Islet precursor cell (in vitro differentiated cells): Measurements from ENCODE around the gene PPIP5K2.
"Not testable (repeated sequence)": the region's sequence is repeated elsewhere in the genome, so short reads cannot be mapped to it uniquely, and the experiment has no call there.

Source experiments
- DNase-seq: peaks from one replicate; pipeline ENCODE4 v3.0.0-alpha.2; 2018

Gene PPIP5K2

DNA sequence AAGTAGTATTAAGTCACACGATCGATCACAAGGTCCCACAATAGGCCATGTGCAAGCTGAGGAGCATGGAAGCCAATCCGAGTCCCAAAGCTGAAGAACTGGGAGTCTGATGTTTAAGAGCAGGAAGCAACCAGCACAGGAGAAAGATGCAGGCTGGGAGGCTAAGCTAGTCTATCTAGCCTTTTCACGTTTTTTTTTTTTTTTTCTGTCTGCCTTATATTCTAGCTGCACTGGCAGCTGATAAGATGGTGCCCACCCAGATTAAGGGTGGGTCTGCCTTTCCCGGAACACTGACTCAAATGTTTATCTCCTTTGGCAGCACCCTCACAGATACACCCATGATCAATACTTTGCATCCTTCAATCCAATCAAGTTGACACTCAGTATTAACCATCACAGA is 6.5 kb downstream of the PPIP5K2 start:
- no peak for DNase-seq

DNA sequence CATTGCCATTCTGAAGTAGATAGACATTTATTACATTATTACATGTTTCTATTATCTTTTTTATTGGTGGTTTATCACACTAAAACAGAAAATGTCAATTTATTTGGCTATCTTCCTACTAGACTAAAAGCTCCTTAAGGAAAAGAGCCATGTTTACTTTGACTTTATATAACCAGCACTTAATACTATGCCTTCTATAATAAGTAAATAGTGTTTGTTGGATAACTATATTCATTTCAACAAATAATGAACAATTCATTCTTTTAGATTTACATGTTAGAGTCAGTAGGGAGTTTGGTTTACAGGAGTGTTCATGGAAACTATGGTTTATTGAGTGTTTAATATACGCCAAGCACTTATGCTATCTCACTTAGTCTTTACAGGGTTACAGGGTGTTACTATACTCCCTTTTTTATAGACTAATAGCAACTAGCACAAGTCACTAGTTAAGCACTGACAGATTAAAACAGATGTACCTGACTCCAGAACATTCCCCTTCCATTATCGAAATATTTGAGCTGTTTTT is 7.3 kb downstream of the PPIP5K2 start:
- DNase-seq: no peak

DNA sequence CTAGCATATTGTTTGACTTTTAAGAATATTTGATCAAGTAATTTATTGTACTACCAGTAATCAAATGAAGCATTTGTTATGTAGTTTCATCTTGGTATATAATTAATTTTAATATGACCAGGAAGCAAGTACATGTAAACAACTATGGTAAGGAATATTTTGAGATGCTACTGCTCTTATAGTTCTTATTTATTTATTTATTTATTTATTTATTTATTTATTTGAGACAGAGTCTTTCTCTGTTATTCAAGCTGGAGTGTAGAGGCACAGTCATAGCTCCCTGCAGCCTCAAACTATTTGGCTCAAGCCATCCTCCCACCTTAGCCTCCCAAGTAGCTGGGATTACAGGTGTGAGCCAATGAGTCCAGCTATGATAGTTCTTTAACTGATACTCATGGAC is 8.1 kb downstream of the PPIP5K2 start:
- DNase-seq: no peak

DNA sequence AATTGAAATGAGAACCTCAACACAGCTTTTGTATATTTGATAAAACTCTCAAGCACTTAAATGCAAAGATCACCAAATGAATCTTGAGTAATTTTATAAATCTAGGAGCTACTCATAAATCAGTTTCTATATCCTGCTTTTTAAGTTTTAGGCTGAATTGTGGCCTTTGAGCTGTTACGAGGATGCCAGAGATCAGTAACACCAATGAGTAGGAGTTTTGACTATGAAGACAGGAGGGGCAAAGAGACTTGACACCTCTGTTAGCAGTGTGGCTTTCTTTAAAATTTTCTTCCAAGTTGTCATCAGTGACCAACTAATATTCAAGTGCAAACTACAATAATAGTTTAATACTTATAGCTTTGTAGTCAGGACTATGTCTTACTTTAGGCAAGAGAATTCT is 12.6 kb downstream of the PPIP5K2 start:
- DNase-seq: no peak

DNA sequence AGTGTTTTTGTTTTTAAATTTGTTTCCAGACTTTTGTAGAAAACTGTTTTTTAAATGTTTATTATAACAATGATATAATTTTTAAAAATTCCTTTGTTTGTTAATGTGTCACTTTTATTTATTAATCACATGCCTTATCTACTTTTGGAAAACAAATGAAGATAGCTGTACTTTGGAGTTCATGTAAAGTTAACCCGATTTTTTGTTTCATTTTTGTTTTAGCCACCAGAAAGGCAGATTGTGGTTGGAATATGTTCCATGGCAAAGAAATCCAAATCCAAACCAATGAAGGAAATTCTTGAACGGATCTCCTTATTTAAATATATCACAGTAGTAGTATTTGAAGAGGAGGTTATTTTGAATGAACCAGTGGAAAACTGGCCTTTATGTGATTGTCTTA is 13.1 kb downstream of the PPIP5K2 start:
- no peak for DNase-seq

DNA sequence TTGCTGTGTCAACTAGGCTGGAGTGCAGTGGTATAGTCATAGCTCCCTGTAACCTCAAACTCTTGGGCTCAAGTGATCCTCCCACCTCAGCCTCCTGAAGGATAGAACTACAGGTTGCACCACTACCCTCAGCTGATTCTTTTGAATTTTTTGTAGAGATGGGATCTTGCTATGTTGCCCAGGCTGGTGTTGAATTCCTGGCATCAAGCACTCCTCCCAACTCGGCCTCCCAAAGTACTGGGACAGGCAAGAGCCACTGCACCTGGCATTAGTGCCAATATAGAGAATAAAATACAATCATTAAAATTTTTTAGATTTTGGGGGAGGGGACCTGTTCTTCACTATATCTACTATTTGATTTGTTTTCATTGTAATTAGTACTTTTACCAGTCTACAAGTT is 15.4 kb downstream of the PPIP5K2 start:
- DNase-seq: no peak

DNA sequence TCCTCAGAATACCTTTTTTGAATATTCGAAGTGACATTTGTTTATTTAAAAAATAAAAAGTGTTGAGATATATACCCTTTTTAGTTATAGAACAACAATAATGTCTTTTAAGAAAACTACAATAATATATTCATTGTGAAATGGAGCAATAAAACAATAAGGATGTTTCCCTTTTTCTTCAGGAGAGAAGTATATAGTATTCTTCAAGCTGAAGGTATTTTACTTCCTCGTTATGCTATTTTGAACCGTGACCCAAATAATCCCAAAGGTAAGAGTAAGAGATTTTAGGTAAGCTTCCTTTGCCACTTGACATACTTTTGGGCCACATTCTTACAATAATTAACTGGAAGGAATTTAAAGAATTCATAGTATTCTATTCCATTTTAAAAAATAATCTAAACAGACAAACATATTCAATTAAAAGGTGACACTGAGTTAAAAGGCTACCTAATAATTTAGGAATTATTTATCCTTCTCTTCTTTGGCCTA is 18.1 kb downstream of the PPIP5K2 start:
- DNase-seq: no peak

DNA sequence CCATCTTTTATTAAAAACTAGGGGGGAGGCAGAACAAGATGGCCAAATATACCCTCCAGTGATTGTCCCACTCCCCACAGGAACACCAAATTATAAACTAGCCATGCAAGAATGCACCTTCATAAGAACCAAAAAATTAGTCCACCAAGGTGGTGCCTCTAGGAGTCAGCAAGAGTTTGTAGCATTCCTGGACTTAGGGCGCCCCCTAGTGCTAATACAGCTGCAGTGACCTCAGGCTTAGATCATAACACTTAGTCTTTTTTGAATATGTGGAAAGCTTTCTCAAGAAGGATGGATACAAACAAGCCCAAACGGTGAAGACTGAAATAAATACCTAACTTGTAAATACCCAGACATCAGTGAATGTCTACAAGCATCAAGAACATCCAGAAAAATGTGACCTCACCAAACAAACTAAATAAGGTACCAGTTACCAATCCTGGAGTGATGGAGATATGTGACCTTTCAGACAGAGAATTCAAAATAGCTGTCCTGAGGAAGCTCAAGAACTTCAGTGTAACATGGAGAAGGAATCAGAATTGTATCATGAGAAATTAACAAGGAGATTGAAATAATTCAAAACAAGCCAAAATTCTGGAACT is 19.3 kb downstream of the PPIP5K2 start:
- DNase-seq: peak; percentile 83

DNA sequence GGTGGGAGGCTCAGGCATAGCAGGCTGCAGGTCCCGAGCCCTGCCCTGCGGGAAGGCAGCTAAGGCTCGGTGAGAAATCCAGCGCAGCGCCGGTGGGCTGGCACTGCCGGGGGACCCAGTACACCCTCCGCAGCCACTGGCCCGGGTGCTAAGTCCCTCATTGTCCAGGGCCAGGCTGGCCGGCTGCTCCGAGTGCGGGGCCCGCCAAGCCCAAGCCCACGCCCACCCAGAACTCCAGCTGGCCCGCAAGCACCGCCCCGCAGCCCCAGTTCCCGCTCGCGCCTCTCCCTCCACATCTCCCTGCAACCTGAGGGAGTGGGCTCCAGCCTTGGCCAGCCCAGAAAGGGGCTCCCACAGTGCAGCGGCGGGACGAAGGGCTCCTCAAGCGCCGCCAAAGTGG is 22.0 kb downstream of the PPIP5K2 start:
- DNase-seq: not testable (repeated sequence)

DNA sequence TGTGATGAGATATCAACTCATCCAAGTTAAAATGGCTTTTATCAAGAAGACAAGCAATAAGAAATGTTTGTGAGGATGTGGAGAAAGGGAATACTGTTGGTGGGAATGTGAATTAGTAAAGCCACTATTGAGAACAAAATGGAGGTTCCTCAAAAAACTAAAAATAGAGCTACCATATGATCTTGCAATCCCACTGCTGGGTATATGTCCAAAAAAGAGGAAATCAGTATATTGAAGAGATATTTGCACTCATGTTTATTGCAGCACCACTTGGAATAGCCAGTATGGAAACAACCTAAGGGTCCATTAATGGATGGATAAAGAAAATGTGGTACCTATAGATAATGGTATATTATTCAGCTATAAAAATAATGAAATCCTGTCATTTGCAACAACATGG is 25.1 kb downstream of the PPIP5K2 start:
- DNase-seq: no peak

DNA sequence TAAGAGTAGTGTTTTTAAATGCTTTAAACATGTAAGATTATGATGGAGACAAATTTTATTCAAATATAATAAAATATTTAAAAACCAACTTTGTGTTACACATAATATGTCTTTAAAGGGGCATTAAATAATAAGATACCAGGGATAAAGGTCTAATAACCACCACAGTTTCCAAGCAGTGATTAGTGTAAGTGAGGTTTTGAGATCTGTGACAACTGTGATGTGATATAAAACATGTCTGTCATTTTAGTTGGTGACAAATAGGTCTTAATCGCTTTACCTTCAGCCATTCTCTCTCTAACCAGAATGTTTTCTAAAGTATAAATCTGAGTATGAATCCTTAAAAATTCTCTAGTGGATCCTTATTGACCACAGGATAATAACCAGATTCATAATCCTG is 28.1 kb downstream of the PPIP5K2 start:
- no peak for DNase-seq

DNA sequence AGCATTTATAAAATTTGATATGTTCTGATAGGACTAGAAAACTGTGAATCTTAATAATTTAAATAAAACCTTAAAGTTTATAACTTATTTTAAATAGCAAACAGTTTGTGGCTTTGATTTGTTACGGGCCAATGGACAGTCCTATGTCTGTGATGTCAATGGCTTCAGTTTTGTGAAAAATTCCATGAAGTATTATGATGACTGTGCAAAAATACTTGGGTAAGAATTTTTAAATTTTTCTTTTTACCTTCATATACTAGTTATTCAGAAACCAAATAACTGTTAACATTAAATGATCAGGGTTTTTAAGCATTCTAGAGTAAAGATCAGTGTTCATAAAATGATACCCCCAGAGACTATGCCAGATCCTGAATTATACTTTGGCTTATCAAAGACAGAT is 31.1 kb downstream of the PPIP5K2 start:
- DNase-seq: no peak

DNA sequence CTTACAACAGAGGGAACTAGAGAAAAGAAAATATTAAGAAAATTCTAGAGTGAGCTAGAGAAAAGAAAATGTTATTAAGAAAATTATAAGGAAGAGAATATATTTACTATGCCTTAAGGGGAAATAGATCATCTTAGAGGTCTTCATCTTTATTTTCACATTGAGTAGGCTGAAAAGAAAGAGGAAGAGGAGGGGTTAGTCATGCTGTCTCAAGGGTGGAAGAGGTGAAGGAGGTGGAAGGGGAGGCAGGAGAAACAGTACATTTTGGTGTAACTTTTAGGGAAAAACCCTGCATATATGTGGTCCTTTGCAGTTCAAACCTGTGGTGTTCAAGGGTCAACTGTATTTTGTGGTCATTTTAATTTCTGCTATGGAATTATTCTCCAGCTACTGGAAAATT is 46.6 kb downstream of the PPIP5K2 start:
- no peak for DNase-seq

DNA sequence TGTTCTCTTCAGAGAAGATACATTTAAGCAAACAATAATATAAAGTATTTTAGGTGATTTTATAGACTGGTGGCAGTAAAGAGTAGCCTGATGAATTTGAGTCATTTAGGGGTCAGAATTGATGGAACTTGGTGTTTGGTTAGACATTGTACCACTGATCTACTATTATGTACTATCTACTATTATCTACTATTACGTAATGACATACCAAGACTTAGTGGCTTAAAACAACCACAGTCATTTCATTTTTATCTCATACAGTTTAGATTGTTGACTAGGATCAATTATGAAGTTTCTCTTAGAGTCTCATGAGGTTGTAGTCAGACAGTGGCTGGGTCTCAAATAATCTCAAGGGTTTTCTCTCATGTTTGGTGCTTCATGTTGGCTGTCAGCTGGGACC is 54.0 kb downstream of the PPIP5K2 start:
- DNase-seq: no peak

DNA sequence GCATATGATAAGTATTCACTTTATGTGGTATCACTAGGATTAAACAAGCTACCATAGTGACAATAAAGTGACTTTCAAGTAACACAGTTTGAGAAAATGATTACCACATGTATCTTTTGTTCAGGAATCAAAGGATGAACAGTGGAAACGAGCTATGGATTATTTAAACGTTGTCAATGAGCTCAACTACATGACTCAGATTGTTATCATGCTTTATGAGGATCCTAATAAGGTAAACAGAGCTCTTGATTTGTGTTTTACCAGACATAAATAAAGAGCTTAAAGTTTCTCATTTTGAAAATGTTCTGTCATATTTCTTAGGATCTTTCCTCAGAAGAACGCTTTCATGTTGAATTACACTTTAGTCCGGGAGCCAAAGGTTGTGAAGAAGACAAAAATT is 57.4 kb downstream of the PPIP5K2 start:
- no peak for DNase-seq

DNA sequence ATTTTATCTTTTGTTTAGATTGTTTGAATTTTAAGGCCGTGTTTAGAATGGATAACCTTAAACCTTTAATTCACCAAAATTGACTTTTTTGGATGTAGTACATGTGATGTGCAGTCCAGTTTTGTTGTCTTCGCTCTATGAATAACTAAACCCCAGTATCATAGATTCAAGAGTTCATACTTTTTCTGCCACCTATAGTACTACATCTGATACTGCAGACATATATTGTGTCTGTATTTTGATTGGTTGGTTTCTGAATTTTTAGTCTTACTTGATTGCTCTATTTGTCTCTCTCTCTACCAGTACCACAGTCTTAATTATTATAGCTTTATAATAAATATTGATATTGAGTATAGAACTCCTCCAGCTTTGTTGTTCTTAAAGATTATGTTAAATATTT is 58.1 kb downstream of the PPIP5K2 start:
- no peak for DNase-seq

DNA sequence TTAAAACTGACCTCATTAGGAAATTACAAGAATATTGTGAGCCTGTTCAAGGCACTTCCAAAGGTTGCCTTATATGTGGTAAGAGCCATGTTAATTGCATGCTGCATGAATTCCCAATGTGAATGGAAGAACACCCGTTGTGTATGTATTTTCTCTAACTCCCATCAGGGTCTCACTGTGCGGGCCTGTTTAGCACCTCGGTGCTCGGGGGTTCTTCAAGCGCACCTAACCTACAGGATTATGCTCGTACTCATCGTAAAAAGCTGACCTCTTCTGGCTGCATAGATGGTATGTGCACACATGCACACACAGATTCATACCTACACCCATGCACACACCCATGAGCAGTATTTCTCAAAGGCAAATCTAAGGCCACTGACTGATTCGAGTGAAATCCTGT is 66.1 kb downstream of the PPIP5K2 start:
- no peak for DNase-seq

DNA sequence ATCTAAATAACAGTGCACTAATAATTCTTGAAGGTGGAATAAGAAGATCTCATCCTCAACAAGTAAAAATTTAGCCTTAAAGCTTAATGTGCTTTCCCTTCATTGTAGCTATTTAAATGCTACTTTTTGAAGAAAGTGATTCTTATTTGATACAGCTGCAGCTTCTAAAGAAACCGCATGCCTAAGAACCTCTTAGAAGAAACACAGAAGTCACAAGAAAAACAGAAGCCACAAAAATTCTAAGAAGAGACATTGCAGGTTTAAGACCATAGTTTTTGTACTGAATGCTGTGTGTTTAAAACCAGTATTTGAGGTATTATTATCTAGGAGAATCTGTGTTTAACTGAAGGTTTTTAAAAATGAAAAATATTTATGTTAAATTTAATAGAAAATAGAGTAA is 68.3 kb downstream of the PPIP5K2 start:
- no peak for DNase-seq

DNA sequence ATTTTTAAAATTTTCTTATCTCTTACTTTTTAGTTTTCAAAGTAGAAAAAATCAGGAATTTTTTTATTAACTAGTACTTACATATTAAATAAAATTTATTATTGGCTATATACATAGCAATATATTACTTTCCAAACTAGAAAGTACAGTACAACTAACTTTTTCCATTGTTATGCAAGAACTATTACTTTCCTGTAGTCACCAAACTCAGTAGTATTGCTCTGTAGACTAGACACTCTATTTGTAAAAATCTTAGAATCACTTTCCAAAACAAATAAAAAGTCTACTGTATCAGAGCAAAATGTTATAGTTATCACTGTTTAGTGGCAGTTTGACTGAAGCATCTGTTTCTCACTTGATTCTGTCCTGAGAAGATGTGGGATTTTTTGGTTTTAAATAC is 83.1 kb downstream of the PPIP5K2 start:
- no peak for DNase-seq

DNA sequence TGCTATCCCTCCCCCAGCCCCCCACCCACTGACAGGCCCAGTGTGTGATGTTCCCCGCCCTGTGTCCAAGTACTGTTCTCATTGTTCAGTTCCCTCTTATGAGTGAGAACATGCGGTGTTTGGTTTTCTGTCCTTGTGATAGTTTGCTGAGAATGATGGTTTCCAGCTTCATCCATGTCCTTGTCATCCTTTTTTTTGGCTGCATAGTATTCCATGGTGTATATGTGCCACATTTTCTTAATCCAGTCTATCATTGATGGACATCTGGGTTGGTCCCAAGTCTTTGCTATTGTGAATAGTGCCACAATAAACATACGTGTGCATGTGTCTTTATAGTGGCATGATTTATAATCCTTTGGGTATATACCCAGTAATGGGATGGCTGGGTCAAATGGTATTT is 84.9 kb downstream of the PPIP5K2 start:
- not testable (repeated sequence) for DNase-seq

DNA sequence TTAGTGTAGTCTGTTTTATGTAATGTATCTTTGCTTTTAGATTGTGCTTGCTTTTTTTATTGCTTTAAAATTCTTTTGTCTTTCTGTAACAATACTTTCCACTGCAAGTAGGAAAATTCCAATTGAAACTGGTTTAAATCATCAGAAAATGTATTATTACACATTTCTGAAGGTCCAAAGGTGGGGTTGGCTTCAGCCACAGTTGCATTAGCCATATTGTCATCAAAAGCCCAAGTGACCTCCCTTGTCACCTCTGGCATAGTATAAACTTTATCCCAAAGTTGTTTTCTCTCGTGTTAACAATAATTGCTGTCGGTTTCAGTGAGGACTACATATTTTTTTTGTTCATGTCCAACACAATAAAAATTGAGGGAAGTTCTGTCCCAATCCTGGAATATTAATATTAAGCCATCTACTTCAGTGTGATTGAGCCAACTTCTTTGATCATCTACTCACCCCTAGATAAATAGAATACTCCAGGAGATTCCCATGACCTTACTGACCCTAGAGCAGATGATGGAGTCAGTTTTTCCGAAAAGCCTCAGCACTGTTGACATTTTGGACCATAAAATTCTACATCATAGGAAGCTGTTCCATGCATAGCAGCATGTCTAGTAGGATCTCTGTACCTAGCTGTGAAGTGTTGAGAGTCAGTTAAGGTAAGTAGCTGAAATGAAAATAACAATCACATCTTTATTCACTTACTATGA is 86.0 kb downstream of the PPIP5K2 start:
- DNase-seq: no peak

DNA sequence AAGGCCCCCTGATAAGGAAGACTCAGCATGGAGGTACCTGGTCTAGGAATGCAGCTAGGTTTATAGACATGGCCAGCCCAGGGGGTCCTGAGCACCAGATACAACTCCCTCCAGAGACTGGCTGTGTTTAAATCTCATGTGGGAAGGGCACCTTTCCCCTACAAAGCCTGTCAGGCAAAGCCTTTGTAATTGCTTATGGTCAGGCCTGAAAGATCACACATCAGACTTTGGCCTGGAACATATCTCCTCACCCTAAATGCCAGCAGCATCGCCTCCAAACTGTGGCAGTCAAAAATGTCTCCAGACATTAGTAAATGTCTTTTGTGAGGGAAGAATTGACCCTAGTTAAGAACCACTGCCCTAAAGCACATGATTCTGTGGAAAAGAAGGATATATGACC is 86.9 kb downstream of the PPIP5K2 start:
- no peak for DNase-seq

DNA sequence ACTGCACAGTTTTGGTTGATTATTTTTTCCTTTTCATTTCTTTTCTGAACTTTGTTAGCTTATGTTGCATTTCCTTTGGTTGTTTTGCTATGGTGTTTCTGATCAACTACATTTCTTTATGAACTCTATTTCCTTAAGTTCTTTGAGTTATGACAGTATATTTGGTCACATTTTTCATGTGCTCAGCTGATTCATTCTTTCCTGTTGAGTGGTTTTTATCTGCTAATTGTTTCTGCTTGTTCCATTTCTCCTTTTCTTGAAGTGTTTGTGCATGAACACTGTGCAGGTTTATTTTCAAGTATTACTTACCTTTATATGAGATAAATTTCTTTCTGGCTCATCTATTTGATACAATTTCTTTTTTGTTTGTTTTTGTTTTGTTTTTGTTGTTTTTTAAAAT is 87.6 kb downstream of the PPIP5K2 start:
- DNase-seq: no peak

DNA sequence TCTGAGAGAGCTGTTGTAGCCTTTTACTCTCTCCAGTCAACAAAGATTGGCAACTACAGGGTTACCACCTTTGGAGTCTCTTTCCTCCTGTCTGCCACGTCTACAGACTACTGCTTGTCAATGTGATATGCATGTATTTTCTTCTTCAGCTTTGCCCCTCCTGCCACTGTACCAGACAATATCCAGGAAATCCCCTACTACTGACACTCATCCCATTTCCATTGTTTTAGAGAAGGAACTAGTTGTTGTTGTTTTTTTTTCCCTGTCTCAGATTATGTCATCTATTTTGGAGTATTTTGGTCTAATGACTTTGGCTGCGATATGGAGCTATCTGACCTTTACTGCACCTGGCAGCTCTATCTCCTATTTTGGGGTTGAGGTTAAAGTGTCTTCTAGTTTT is 88.4 kb downstream of the PPIP5K2 start:
- no peak for DNase-seq

DNA sequence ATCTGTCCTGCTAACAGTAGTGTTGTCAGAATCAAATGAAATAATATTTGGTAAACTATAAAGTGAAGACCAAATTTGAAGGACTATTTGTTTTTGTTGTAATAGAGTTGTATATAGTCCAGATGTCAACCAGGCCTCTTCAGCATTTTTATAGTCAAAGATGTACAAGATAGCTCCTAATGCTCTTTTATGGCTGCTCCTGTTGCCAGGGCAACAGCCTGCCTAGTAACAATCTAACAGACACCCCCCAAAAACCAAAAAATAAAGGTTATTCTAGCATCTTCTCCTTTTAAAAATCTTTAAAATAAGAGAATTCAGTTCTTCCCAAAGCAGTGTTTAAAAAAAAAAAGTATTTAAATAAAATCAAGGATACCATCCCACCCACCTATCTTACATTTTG is 89.0 kb downstream of the PPIP5K2 start:
- no peak for DNase-seq
